Kidney epithelial cell (primary cell): ENCODE data around the gene RMDN2. TPM values are rescaled to one million over a fixed set of nuclear protein-coding genes. Genes with fewer than 3 reads are reported as not detected.

ENCODE experiments used
- DNase-seq: peaks from one replicate; pipeline ENCODE4 v3.0.0-alpha.2; 2010; ENCODE audit warnings: low read depth
- H3K27me3 ChIP-seq: 2 replicates; pipeline ENCODE4 v1.6.0; 2011; ENCODE audit warnings: low read length; ENCODE audit not compliant: control insufficient read depth, insufficient read depth
- H3K36me3 ChIP-seq: 2 replicates; pipeline ENCODE4 v1.5.1; 2011; ENCODE audit warnings: low read length; ENCODE audit not compliant: control insufficient read depth, insufficient read depth
- H3K4me3 ChIP-seq: 2 replicates; pipeline ENCODE4 v1.5.1; 2011; ENCODE audit warnings: low read depth, mild to moderate bottlenecking, control low read depth, low read length
- total RNA-seq: library from RNA; depleted of rRNA; stranded (reverse); fragments of >200 nt; gene quantifications from 2 replicates; pipeline ENCODE4 v1.2.3, GENCODE V29; 2015
- TF ChIP-seq, protein P1 (sequence below): IDR thresholded peaks from 2 replicates; pipeline ENCODE4 v1.5.1; 2011; ENCODE audit warnings: mild to moderate bottlenecking, moderate library complexity, low read length, control low read depth, inconsistent platforms; ENCODE audit not compliant: insufficient read depth, poor library complexity, severe bottlenecking

The RMDN2 gene, protein sequence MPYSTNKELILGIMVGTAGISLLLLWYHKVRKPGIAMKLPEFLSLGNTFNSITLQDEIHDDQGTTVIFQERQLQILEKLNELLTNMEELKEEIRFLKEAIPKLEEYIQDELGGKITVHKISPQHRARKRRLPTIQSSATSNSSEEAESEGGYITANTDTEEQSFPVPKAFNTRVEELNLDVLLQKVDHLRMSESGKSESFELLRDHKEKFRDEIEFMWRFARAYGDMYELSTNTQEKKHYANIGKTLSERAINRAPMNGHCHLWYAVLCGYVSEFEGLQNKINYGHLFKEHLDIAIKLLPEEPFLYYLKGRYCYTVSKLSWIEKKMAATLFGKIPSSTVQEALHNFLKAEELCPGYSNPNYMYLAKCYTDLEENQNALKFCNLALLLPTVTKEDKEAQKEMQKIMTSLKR
- total RNA-seq = 2.7 and 4.7 TPM in 2 replicates

DNA sequence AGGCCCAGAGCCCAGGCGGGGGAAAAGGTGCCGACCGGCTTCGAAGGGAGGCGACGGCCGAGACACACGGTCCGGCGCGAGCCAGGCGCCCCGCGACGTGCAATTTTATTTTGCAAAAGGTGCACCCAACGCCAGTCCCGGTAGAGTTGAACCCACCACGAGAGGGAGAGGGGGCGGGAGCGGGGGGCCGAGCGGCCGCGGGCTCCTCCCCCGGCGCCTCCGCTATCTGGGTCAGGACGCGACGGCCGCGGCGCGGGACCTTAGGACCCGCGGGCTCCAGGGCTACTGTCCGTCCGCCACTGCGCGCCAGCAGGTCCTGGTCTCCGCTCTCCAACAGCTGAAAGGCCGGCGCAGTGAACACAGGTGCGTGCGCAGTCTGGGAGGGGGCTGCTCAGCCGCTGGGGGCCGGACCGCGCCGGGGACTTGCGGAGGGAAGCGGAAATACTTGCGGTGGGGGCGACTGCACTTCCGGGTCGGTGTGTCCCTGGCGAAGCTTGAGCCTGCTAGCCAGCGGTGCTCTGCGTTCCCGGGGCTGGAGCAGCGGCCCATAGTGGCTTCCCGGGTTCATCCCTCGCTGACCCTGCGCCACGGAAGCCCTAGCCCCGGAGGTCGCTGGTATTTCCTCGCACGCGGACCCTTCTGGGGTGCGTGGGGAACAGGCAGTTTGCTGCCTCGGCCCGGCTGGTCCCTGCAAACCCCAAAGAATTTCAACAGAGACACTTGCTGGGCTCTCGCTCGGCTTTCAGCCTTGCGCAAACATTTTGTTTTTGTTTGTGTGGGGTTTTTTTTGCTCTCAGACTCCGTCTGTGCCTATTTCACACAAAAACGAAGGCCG, at the start of gene RMDN2:
Gene RMDN2 (plus strand): TSS at position 225 of the 835 bp plus-strand sequence. CDS start 3,991 bp downstream, outside the sequence.
- peak; percentile 77 for DNase-seq
- TF ChIP-seq, protein P1, sequence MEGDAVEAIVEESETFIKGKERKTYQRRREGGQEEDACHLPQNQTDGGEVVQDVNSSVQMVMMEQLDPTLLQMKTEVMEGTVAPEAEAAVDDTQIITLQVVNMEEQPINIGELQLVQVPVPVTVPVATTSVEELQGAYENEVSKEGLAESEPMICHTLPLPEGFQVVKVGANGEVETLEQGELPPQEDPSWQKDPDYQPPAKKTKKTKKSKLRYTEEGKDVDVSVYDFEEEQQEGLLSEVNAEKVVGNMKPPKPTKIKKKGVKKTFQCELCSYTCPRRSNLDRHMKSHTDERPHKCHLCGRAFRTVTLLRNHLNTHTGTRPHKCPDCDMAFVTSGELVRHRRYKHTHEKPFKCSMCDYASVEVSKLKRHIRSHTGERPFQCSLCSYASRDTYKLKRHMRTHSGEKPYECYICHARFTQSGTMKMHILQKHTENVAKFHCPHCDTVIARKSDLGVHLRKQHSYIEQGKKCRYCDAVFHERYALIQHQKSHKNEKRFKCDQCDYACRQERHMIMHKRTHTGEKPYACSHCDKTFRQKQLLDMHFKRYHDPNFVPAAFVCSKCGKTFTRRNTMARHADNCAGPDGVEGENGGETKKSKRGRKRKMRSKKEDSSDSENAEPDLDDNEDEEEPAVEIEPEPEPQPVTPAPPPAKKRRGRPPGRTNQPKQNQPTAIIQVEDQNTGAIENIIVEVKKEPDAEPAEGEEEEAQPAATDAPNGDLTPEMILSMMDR = no peak
- H3K27me3 ChIP-seq = no peaks in the 10 kb centered on the region
- peak within 1 kb of the TSS; percentile 62 for H3K4me3 ChIP-seq
- no peaks in the 10 kb centered on the region for H3K36me3 ChIP-seq

DNA sequence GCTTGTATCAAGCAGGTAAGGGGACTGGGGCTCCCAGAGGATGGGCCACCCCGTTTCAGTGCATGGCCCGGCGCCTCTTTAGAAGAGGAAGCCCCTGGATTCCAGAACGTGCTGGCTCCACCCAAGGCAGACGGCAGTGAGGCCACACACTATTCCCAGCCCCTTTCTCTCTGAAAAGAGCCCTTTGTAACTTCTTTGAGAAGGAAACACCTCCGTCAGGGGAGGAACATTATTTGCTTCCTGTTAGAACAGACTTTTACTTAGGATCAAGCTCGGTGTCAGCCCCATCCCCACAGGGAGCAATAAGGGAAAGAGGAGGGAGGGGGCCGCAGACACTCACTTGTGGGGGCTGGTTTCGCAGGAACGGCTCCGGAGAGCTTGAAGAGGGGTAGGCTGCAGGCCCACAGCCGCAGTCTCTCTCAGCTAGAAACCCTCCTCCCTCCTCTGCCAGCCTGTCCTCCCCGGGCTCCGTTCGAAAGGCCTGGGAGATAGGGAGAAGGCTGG, 49.6 kb upstream of the RMDN2 start:
- Histone ChIP-seq H3K27me3 (no peaks in the 10 kb centered on the region), H3K4me3 (no peak overlapping the region), H3K36me3 (no peaks in the 10 kb centered on the region)
- no peak for DNase-seq
- TF ChIP-seq, protein P1 = no peak

DNA sequence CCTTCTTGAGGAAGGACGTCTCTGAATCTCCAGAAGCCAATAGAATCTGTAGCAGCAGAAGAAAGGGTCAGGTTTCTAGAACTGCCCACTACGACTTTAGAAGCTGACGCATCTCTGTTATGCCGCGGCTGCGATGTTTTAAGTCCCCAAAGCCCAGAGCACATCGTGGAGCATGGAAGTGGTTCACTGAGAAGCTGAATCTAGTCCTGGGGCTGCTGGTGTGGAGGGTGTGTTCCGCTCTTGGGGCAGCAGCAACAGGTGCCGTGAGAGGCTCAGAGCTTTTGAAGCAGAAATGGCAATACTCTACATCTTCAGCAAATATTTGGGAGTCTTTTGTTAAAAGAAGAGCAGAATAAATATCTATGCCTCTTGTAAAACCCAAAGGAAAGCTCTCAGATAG, 48.9 kb upstream of the RMDN2 start:
- TF ChIP-seq, protein P1 = no peak
- no peaks in the 10 kb centered on the region for H3K36me3 ChIP-seq
- no peak for DNase-seq

DNA sequence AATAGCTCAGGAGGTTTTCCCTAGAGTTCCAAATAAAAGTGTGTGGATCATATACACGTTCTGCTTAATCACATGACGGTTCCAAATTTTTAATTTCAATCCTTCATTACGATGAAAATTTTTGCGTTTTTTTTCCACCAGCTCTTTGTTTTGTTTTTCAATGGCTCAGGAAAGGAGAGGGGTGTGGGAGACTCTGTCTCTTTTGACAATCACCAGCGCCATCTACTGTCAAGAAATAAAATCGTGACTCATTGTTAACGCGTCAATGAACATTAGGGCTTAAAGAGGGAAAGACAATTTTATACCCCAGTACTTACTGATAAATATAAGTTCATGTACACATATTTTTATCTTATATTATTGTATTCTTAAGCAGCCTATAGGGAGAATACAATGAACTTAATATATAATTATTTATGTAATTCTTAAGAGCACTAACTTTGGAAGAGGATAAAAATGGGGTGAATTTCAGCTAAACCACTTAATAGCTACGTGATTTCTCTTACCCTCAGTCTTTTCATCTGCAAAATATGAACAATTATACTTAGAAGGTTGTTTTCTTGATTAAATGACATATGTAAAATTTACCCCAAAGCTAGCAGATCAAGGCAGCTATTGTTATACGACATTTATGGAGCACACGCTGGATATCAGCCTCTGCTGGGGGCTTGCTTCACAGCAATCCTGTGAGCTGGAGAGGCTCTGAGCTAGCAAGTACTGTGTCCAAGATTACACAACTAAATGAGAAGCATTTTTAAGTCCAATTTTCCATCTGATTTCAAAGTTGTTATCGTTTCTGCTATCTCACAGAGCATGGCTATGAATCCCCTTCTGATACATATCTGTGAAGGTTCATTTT, 47.4 kb upstream of the RMDN2 start:
- H3K36me3 ChIP-seq = no peaks in the 10 kb centered on the region
- no peak for DNase-seq
- H3K27me3 ChIP-seq = no peaks in the 10 kb centered on the region
- TF ChIP-seq, protein P1 = peak; percentile 60
- no peak overlapping the region for H3K4me3 ChIP-seq

More for the DNA sequence above, 48.9 kb upstream of the RMDN2 start:
- H3K27me3 ChIP-seq = no peaks in the 10 kb centered on the region
- H3K4me3 ChIP-seq = no peak overlapping the region

DNA sequence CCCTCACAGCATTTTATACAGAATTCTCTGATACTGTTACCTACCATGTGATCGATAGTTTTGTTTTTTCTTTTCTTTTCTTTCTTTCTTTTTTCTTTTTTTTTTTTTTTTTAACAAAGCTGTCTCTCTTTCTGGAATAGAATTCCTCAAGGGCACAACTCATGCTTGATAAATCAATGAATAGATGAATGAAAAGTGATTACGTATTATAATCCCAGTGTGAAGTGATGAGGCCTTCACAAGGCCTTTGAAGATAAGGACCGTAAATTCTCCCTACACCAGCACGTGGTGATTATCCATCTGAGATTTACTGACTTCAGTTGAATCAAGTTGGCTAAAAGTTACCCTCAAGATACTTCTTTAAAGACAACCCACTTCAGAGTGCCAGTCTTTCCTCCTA, 46.6 kb upstream of the RMDN2 start:
- no peaks in the 10 kb centered on the region for H3K27me3 ChIP-seq
- TF ChIP-seq, protein P1 = no peak
- H3K4me3 ChIP-seq = no peak overlapping the region
- H3K36me3 ChIP-seq = no peaks in the 10 kb centered on the region
- no peak for DNase-seq
